GM12891 (cell line): Measurements from ENCODE around the gene SNORC.

Source experiments
- POLR2A ChIP-seq: IDR thresholded peaks from 2 replicates; pipeline ENCODE4 v1.6.1; 2011; ENCODE audit warnings: low read depth, low read length, control low read depth
- POLR2AphosphoS5 ChIP-seq: IDR thresholded peaks from 2 replicates; pipeline ENCODE4 v1.6.1; 2011; ENCODE audit warnings: low read depth, low read length, control low read depth
- POU2F2 ChIP-seq: IDR thresholded peaks from 2 replicates; pipeline ENCODE4 v1.6.1; 2011; ENCODE audit warnings: low read depth, mild to moderate bottlenecking, control low read depth, low read length, moderate library complexity

- TF ChIP-seq POLR2AphosphoS5 (no peak), POLR2A (no peak), POU2F2 (no peak)
Observed at GRCh38 chr2:232860593-232861241, 9.3 kb upstream of the SNORC start.
